Nucleus accumbens (tissue), 56 donors: ENCODE data around the gene GZMB.
"Not testable (repeated sequence)": the region's sequence is repeated elsewhere in the genome, so short reads cannot be mapped to it uniquely, and the experiment has no call there.

ENCODE experiments used
- DNase-seq, 56 donors: peaks; one replicate each; lab custom pipeline; 2025; lab: John Stamatoyannopoulos, UW

GZMB gene, protein sequence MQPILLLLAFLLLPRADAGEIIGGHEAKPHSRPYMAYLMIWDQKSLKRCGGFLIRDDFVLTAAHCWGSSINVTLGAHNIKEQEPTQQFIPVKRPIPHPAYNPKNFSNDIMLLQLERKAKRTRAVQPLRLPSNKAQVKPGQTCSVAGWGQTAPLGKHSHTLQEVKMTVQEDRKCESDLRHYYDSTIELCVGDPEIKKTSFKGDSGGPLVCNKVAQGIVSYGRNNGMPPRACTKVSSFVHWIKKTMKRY

DNA sequence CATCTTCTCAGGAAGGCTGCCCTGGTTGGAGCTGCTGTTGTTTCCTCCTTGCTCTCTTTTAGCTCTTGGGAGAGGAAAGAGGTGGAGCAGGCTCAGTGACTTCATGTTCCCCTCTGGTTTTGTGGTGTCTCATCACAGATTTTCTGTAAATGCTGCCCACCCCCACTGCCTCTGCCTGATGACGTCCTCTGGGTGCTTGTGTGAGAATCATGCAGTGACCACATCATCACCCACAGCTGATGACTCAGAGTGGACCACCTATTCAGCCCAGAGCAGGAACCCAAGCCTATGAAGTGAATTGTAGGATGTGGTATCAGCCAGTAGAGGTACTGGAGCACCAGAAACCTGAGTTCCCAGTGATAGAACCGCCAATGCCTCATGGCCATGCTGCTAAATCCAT, at the start of gene GZMB:
Gene GZMB (minus strand): TSS at position 33 of the 400 bp plus-strand sequence. CDS start 30 bp downstream, at position 3.
- DNase-seq: no peak

GRCh38 chr14:24681056-24681455, 47.1 kb upstream of the GZMB start:
- DNase-seq: no peak

DNA sequence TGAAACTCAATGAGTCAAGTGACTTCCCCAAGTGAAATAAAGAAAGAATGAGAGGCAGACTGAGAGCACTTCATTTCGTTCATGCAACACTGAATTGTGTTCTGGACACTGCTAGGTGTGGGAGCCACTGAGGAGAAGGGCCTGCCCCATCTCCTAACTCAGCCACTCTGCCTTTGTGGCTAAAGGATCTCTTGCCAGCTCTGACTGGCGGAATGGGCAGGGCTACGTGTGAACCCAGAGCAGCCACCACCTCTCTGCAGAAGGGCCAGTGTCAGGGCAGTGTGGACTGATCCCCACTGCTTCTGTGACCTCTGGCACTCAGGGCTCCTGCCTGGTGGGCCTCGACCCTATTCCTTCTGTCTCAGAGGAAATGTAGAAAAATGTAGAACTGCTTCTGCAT, 46.5 kb upstream of the GZMB start:
- no peak for DNase-seq

- DNase-seq: no peak
These were observed 45.4 kb upstream of the GZMB start for GRCh38 chr14:24679248-24679961.

DNA sequence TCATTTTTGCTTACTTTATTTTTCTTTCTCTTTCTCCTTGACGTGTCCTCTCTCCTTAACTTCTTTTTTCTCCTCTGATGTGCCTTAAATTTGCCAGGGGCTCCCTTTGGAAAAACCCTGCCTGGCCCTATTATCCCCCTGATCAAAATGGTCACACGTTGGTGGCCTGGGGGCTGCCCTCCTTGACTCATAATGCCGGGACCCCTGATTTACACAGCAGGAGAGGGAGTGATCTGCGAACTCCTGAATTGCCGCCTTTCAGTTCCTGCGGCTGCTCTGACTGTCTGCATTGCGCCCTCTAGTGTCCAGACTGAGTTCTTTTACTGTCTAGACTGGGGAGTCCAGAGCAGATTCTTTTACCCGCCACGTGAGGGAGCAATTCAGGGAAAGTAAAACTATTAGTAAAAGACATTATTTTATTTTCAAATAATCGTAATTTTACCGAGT, 44.8 kb upstream of the GZMB start:
- DNase-seq: peak in 45 of 56 donors; percentile 1 to 76 (median 35)

- DNase-seq: no peak
These were observed 44.0 kb upstream of the GZMB start for GRCh38 chr14:24677956-24678355.

DNA sequence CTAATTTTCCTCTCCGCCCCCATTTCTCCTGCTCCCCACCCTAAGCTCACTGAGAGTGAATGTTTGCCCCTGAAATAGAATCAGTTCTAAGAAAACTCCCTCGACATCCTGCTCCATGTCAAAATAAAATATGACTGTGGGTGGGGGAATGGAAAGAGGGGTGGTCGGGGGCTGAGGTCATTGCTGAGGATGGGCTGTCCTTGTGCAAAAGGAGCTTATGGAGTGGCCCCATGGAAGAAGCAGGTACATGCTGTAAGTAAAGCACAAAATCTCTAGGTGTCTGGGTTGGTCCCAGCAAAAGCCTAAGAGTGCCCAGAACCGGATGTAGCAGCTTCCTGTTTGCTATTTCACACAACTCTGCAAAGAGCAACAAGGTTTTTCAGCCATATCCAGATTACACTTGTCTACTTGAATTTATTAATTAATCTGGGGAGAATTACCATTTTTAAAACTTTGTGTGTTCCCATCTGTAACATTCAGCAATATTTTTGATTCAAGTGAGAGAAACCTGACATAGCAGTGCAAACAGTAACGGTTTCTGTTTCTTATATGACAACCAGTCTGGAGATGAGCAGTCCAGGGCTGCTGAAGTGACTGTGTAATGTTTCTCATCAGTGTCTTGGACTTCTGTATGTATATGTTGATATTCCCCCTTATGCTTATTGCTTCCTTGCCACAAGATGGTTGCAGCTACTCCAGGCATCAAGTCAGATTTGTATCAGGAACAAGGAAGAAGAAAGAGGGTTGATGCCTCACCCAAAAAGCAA, 40.4 kb upstream of the GZMB start:
- DNase-seq: no peak

- no peak for DNase-seq
These were observed 39.7 kb upstream of the GZMB start for GRCh38 chr14:24673534-24674203.

GRCh38 chr14:24673059-24673458, 39.1 kb upstream of the GZMB start:
- no peak for DNase-seq

GRCh38 chr14:24670594-24670993, 36.6 kb upstream of the GZMB start:
- no peak for DNase-seq

GRCh38 chr14:24669651-24670050, 35.7 kb upstream of the GZMB start:
- DNase-seq: no peak

GRCh38 chr14:24665440-24665991, 31.5 kb upstream of the GZMB start:
- DNase-seq: no peak

GRCh38 chr14:24664366-24664765, 30.4 kb upstream of the GZMB start:
- no peak for DNase-seq

- DNase-seq: no peak
These were observed 28.8 kb upstream of the GZMB start for GRCh38 chr14:24662753-24663152.

DNA sequence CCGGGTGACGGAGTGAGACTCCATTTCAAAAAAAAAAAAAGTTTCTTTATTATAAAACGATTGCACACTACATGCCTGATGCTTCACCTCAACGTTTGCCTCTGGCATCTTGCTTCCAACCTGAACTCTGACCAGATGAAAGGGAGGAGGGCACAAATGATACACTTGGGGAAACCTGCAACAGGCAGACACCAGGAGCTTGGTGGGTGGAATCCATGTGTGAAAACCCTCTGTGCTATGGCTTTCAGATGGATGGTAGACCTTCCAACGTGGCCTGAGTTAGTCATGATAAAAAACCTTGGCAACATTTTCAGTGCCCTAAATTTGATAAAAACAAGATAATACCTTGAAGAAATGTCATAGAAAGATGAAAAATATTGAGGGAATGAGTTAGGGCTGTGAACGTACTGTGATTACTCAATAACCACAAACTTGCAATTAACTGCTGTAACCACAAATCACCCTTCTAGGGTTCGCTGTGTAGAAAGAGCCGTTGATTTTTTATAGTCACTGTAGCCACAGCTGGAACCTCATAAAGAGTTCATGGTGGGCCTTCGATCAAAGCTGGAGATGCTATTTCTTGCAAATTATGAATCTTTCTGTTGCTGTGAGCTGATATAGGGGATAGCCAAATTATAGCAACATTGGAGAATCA, 26.1 kb upstream of the GZMB start:
- no peak for DNase-seq

- DNase-seq: not testable (repeated sequence)
These were observed 14.4 kb upstream of the GZMB start for GRCh38 chr14:24648361-24648760.

- no peak for DNase-seq
These were observed 5.9 kb upstream of the GZMB start for GRCh38 chr14:24639905-24640304.

DNA sequence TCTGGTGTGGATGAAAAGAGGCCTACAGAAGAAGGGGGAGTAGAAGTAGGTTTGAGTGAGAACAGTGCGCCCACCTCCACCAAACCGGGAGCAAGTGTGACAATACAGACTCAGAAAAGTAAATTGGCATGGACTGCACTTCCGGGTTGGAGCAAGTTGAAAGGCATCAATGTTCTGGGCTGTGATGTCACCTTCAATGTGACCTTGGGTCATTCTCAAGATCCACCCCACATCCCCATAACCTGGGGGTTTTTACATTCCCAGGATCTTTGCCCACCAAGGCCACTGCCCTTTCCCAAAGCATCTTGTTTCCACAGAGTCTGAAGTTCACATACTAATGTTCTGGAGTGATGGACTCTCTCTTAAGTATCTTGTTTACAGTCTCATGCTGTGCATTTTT, 5.3 kb upstream of the GZMB start:
- DNase-seq: no peak

GRCh38 chr14:24633353-24633752, 637 bp downstream of the GZMB start:
- no peak for DNase-seq

DNA sequence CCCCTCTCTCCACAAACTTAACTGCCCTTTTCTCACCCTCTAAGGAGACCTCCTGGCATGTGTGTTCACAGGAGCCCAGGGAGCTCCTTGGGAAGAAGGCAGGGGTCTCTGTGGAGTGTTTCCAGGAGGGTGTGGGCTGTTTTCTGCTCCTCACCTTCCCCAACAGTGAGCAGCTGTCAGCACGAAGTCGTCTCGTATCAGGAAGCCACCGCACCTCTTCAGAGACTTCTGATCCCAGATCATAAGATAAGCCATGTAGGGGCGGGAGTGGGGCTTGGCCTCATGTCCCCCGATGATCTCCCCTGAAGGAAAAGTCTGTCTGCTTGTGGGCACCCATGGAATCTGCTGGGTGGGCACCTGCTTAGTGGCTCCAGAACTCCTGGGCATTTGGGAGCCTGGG, 1.2 kb downstream of the GZMB start:
- no peak for DNase-seq
